Measurements from ENCODE around the gene PGA3. TPM values are rescaled to one million over a fixed set of nuclear protein-coding genes. Genes with fewer than 3 reads are reported as not detected.

Gene PGA3
- total and polyA plus RNA-seq, 2 of the 8 experiments (the other 6 are each of a cell fraction or from before 2014, with no cell fraction given): not detected

- no peak for TF ChIP-seq CHD7 (IDR thresholded peaks at IDR 0.05; ENCODE audit: insufficient replicate concordance, low read length)
- TF ChIP-seq KDM5A (IDR thresholded peaks at IDR 0.05; ENCODE audit: low read length): no peak
- no peak for TF ChIP-seq ATF2 (IDR thresholded peaks at IDR 0.05; ENCODE audit: low read length)
- no peak for TF ChIP-seq ATF3 (IDR thresholded peaks at IDR 0.05; ENCODE audit: insufficient read depth, low read depth, low read length)
- TF ChIP-seq SIRT6 (IDR thresholded peaks at IDR 0.05; ENCODE audit: low read length): no peak
- TF ChIP-seq TEAD4 (IDR thresholded peaks at IDR 0.05; ENCODE audit: low read depth, low read length): no peak
- no peak for TF ChIP-seq CBX8 (IDR thresholded peaks at IDR 0.05; ENCODE audit: borderline replicate concordance, low read depth, low read length)
- no peak for TF ChIP-seq ZNF274 (IDR thresholded peaks at IDR 0.05; ENCODE audit: borderline replicate concordance, extremely low read depth, low read length)
- TF ChIP-seq FOSL1 (IDR thresholded peaks at IDR 0.05; ENCODE audit: insufficient read depth, low read depth, low read length): no peak
- TF ChIP-seq RFX5 (IDR thresholded peaks at IDR 0.05; ENCODE audit: borderline replicate concordance, low read depth, low read length): no peak
Measured at GRCh38 chr11:61174273-61174672, 29.0 kb upstream of the PGA3 start (continued).

Measured in H1 (cell line).